Stimulated activated CD4-positive, alpha-beta T cell treated with anti-CD3 and anti-CD28 coated beads, Interleukin-15, amount 100 ng/mL, for 48 hours (primary cell): Measurements from ENCODE around the gene CLDN10.

Source experiments
- DNase-seq, 2 donors: peaks; one replicate each; pipeline ENCODE4 v3.0.0-alpha.2; 2020; ENCODE audit warnings: low read depth in 2 of 2

The CLDN10 gene

DNA sequence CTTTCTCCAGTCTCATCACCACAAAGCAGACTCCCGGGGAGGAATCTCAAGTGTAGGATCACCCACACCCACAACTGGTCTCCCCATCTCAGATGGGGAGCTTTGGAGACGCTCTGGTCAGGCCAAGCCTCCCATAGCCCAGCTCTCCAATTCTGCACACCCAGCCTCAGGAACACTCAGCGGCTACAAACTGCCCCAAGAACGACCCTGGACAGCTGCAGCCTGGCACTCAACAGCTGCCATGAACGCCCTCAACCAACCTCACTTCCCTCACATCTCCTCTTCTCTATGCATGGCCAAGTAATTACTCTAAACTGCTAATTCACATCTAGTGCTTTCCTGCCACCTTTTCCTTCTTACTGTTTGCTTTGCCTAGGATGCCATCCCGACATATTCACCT, 49.4 kb downstream of the CLDN10 start:
- DNase-seq: no peak

DNA sequence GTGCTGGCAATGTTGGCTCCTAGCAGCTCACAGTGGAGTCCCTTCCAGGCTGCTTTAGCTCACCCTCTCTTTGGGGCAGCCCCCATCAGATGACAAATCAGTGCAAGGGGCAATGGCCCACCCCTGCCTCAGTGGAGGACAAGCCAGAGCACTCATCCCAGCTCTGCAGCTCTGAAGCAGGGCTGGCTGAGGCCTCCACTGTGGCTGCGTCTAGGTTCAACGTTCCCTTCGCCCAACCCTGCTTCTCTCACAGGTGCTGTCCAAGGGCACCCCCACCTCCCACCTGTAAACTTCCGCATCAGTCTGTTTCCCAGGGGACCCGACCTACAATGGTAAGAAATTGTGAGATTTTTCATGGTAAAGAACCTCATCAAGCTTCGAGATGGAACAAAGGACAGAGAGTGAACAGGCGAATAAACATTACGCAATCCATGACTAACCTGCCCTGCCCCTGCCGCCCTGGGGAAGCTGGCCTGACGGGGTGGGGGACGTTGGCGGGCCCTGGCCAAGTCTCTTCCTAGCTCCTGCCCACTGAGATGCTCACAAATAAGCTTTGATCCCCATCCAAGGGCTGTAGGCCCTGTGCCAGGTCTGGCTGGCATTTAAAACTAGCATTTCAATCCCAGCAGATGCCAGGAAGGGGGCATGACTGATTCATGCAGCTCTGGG, 51.5 kb downstream of the CLDN10 start:
- no peak for DNase-seq

DNA sequence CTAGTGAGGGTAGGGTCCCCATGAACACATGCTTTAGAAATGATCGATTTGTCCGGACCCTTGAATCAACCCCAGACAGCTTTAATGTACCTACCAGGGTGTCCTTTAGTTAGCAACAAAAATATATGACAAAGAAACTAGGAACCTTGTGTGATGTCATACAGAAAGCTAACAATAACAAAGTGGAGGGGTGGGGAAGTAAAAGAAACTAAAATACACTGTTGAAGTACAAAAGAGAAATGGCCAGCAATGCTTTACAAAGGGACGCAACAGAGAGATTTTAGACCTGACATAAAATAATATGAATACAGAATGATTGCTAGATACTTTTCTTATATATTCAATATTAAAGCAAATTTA, 52.0 kb downstream of the CLDN10 start:
- no peak for DNase-seq

DNA sequence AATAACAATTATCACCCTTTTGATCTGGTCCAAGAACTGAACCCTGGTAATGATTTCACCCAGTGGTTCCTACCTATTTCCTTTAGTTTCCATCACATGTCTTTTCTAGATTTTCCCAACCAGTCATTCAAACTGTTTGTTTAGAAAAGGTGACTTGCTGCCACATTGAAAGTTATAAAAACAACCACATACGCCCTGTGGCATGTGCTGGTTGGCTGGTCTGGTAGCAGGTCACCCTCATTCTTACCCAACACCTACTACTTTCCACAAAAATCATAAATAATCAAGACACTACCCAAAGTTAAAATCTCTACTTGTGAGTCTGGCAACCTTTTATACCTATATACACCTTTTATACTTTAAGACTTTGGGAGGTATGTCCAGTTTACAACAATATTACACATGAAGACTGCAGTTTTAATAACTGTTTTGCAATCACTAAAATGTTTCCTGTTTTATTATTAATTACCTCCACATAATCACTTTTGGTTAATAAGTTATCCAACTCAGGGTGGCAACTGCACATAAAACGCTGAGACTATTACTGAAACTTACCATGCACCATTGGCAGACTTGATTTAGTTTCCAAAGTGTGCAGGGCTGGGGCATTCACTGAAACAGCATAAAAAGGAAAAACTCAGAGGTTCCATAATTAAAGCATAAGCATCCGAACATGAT, 53.1 kb downstream of the CLDN10 start:
- no peak for DNase-seq

DNA sequence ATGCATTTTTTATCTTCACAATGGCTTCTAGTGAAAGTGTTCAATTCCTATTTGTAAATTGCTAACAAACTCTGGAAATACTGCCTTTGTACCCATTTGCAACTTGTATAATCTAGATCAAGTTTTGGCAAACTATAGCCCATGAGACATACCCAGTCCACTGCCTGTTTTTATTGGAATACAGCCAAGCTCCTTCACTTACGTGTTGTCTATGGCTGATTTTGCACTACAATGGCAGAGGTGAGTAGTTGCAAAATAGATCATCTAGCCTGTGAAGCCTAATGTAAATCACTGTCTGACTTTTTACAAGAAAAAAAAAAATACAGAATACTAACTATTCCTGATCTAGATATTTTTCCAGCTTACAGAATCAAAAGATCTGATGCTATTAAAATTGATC, 54.8 kb downstream of the CLDN10 start:
- DNase-seq: no peak

DNA sequence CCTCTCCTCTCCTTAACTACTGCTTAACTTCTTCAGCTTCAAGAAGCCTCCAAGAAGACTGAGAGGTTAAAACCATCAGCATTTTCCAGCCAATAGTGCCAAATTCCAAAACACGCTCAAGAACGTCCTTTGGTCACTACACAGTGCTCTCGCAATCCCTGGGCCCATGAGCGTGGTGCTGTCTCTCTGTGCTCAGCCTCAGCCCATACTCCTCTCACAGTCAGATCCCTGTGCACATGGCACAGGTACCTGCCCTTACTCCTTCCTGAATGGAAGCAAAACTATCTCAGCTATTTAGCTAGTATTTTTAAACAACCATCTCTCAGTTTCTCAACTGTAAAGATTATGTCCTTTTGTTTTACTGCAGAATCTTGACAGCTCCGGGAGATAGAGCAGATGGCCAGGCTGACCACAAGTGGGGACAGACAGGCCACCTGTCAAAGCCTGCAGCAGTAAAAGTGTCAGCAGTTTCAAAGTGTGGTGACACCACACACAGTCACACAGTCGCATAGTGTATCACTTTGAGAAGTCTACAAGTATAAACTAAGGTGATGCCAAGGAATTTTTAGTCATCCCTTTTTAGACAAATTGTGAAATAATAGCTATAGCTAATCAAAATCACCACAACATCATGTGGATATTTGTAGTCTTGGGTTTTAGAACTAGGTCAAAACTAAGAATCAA, 56.3 kb downstream of the CLDN10 start:
- no peak for DNase-seq

DNA sequence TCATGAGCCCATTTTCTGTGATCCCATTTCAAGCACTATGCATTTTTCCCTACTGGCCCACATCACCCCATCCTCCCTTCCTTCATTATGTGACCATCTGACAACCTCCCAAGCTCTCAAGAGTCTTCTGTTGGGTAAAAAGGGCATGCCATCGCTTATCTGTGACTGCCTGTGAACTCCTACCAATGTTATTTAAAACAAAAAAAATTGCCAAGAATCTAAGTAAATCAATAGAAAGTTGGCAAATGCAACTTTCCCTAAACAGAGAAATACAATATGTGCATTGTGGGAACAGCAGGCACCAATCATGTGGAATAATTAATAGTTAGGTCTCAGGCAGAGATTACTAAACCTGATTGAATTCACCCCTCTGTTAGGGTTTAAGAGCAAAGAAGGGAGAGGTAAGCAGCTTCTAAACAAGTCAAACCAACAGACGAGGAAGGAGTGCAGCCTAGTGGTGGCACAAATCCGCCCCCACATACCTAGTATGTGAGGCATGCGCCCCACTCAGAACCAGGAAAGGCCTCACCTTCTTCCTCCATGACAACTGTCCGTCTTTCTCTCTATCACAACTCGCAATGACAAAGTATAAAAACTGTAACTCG, 62.2 kb downstream of the CLDN10 start:
- DNase-seq: no peak

DNA sequence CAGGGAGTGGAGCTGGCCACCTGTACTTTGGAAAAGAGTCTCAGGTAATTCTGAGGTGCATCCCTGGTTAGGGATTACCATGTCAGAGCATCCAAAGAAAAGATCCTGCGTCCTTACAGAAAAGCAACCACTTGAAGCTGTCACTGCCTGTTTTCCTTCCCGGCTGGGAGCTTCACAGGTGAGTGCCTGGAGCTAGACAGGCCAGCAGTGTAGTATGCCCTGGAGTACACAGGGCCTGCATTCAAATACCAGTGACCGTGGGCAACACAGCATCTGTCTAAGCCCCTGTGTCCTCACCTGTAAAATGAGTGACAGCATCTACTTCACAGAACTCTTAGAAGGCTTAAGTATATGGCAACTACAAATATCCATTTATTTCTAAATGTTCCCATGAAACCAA, 63.0 kb downstream of the CLDN10 start:
- no peak for DNase-seq

DNA sequence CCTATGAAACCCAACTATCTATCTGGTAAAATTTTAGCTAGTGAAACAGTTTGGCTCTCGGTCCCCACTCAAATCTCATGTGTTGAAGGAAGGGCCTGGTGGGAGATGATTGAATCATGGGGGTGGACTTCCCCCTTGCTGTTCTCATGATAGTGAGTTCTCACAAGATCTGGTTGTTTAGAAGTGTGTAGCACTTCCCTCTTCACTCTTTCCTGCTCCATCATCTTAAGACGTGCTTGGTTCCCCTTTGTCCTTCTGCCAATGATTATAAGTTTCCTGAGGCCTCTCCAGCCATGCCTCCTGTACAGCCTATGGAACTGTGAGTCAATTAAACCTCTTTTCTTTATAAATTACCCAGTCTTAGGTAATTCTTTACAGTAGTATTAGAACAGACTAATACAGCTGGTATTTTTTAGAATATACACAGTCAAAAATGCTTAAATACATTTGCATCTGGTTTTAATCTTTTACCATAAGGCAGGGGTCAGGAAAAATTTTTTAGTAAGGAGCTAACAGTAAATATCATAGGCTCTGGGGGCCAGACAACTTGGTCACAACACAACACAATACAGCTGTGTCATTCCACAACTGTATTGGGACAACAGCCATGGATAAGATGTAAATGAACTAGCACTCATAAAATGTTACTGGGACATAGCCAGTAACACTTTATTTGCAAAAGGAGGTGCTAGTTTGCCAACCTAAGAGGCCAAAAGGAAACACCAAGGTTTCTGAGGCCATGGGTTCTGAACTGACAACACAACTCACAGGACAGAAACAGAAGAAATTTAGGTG, 67.7 kb downstream of the CLDN10 start:
- DNase-seq: no peak

DNA sequence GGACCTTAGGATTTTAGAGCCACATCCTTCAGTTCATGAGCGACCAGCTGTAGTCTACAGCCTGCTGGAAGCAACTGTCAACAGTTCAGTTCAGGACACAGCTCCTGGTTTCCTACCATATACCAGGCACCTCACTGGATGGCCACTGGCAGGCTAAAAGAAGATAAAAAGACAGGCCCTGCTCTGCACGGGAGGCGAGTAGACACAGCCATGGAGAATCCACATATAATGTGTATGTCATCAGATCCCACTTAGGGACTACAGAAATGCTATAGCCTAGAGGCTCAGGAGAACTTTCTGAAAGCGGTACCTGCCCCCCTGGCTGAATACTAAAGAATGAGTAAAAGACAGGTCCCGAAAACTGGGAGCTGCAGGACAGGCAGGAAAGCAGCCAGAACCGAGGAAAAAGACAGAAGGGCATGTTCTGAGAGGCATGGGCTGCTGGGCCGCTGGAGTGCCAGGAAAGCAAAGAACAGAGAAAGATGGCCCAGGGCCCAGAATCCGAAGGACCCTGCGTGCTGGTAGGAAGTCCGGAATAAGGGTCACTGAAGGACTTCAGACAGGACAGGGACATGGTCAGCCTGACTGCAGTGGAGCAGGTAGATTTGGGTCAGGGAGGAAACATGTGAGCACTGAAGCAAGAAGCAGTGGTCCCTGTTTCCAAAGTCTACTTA, 68.4 kb downstream of the CLDN10 start:
- no peak for DNase-seq

DNA sequence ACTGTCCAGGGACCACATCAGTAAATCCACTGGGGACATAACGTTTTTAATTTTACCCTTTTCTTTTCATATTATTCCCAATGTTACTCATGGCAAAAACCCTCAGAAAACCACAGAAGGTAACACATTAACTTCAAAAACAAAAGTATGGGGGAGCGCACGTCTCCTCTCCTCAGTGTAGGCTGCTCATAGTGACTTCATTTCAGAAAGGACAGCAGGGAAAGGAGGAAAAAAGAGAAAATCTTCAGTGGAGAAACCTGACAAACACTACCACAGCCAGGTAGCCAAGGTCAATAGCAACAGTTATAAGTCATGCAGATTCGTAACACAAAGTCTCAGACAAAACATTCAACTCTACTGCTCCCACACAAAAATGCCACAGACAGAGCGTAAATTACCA, 70.6 kb downstream of the CLDN10 start:
- DNase-seq: no peak

DNA sequence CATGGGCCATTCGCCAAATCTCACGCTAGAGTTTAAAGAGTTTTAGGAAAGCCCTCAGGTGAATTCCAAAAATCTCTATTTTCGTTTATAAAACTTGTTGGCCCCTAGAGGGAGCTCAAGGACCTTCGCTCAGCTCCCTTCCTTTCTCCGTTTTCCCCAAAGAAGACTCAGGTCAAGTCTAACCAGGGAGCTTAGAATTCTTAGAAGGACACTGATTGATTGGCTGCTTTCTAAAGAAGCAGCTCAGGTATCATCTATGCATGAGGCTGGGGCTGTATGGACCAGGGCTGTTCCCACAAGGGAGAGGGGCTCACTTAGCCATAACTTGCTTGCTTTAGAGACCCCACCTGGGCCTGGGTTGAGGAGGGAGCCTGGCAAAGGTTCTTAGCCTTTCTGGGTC, 71.5 kb downstream of the CLDN10 start:
- no peak for DNase-seq

DNA sequence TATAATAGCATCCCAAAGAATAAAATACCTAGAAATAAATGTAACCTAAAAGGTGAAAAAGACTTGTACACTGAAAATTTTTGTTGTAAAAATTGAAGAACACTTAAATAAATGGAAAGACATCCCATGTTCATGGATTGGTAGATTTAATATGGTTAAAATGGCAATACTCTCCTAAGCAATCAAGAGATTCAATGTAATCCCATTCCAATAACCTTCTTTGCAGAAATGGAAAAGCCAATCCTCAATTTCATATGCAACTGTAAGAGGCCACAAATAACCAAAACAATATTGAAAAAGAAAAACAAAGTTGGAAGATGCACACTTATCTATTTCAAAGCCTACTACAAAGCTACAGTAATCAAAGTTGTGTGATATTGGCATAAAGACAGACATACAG, 74.2 kb downstream of the CLDN10 start:
- no peak for DNase-seq

DNA sequence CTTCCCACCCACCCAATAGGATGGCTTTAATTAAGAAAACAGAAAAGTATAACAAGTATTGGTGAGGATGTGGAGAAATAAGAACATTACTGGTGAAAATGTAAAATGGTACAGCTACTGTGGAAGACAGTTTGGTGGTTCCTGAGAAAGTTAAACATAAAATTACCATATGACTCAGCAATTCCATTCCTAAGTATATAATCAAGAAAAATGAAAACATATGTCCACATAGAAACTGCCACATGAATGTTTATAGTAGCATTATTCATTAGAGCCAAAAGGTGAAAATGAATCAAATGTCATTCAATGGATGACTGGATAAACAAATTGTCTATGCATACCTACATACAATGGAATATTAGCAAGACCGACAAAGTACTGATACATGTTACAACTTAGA, 75.1 kb downstream of the CLDN10 start:
- no peak for DNase-seq

DNA sequence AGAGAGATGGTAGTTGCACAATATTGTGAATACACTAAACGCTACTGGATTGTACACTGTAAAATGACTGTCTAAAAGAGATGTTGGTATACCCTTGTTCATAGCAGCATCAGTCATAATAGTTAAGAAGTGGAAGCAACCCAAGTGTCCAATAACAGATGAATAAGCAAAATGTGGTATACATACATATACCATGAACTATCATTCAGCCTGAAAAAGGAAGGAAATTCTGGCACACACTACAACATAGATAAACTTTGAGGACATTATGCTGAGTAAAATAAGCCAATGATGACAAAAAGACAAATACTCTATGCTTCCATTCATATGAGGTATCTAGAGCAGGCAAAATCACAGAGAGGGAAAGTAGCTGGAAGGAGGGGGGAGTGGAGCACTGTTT, 76.0 kb downstream of the CLDN10 start:
- DNase-seq: no peak

DNA sequence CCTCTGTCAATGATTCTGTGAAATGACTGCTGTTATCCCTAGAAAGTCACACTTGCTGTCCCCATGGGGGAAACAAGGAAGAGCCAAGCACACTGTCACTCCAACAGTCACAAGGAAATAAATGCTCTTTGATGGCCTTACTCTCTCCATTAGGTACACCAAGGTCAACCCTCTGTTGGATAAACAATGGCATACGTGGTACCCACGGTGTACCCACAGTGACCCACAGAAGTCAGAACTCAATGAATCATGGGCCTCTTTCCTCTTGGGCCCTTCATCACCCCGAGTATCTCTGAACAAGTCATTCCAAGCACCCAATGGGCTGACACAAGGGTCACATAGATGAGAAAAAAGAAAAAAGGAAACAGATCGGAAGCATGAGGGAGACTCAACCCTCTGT, 76.6 kb downstream of the CLDN10 start:
- no peak for DNase-seq
